ENCODE measurements around the gene DIDO1. TPM values are rescaled to one million over a fixed set of nuclear protein-coding genes. Genes with fewer than 3 reads are reported as not detected.

Gene DIDO1
- total and polyA plus RNA-seq, 7 donors = 10.4 to 70.6 (median 48.7) TPM

GRCh38 chr20:62971950-62972844, 45.9 kb upstream of the DIDO1 start:
- Histone ChIP-seq H3K27ac (no peak overlapping the region), H3K4me3 (peak overlapping the region in 3 of 4 donors; percentile 16 to 31 (median 28)), H3K4me1 (peaks cover 0 to 11% (median 10%) of the 10 kb centered on the region in 4 donors), H3K9me3 (no peaks in the 10 kb centered on the region), H3K27me3 (peaks cover 41 to 76% (median 66%) of the 10 kb centered on the region in 3 donors), H3K36me3 (no peaks in the 10 kb centered on the region)
- peak; percentile 92 for DNase-seq
- TF ChIP-seq EP300 (IDR thresholded peaks at IDR 0.05) (no peak), CTCF (IDR thresholded peaks at IDR 0.05) (peak; percentile 89 to 97 (median 94)), POLR2AphosphoS5 (IDR thresholded peaks at IDR 0.05) (no peak)
- 5% methylated on average over 38 of the region's 38 CpGs for whole genome bisulfite sequencing, 2 donors
- intact Hi-C loops (cut with DNase I) = loop anchor here (1.0 kb wide), 1 partner anchor 37 kb away; no protein-coding TSS in a partner anchor

- Histone ChIP-seq H3K9me3 (no peaks in the 10 kb centered on the region), H3K27me3 (peaks cover 34 to 67% (median 59%) of the 10 kb centered on the region in 3 donors), H3K36me3 (no peaks in the 10 kb centered on the region), H3K4me3 (no peak overlapping the region), H3K4me1 (peaks cover 0 to 11% (median 10%) of the 10 kb centered on the region in 4 donors), H3K27ac (no peak overlapping the region)
- WGBS, 2 donors = 60 to 82% methylated on average over 10 of the region's 10 CpGs
- DNase-seq = no peak
- no peak for TF ChIP-seq POLR2AphosphoS5 (IDR thresholded peaks at IDR 0.05)
- no peak for TF ChIP-seq EP300 (IDR thresholded peaks at IDR 0.05)
- TF ChIP-seq CTCF (IDR thresholded peaks at IDR 0.05) = no peak
- TF ChIP-seq POLR2A (IDR thresholded peaks at IDR 0.05) = no peak
- intact Hi-C loops (cut with DNase I) = no loop called here
Observed at GRCh38 chr20:62971211-62971949, 45.1 kb upstream of the DIDO1 start.

- intact Hi-C loops (cut with DNase I) = no loop called here
- DNase-seq = no peak
- 55 to 61% methylated on average over 33 of the region's 33 CpGs for WGBS, 2 donors
- H3K4me3 ChIP-seq = no peak overlapping the region
- peaks cover 33 to 59% (median 50%) of the 10 kb centered on the region in 3 donors for H3K27me3 ChIP-seq
- H3K9me3 ChIP-seq = no peaks in the 10 kb centered on the region
- H3K36me3 ChIP-seq = no peaks in the 10 kb centered on the region
- peaks cover 0 to 11% (median 10%) of the 10 kb centered on the region in 4 donors for H3K4me1 ChIP-seq
- no peak overlapping the region for H3K27ac ChIP-seq
- TF ChIP-seq POLR2A (IDR thresholded peaks at IDR 0.05) = no peak
- no peak for TF ChIP-seq EP300 (IDR thresholded peaks at IDR 0.05)
- no peak for TF ChIP-seq CTCF (IDR thresholded peaks at IDR 0.05)
- TF ChIP-seq POLR2AphosphoS5 (IDR thresholded peaks at IDR 0.05) = no peak
Observed at GRCh38 chr20:62970307-62971210, 44.3 kb upstream of the DIDO1 start.

- 61 to 78% methylated on average over 8 of the region's 8 CpGs for WGBS, 2 donors
- no peak overlapping the region for H3K4me3 ChIP-seq
- no peaks in the 10 kb centered on the region for H3K9me3 ChIP-seq
- peaks cover 32 to 53% (median 44%) of the 10 kb centered on the region in 3 donors for H3K27me3 ChIP-seq
- peaks cover 0 to 11% (median 10%) of the 10 kb centered on the region in 4 donors for H3K4me1 ChIP-seq
- H3K36me3 ChIP-seq = no peaks in the 10 kb centered on the region
- DNase-seq = no peak
- H3K27ac ChIP-seq = no peak overlapping the region
- intact Hi-C loops (cut with DNase I) = no loop called here
- no peak for TF ChIP-seq POLR2A (IDR thresholded peaks at IDR 0.05)
- TF ChIP-seq CTCF (IDR thresholded peaks at IDR 0.05) = no peak
- no peak for TF ChIP-seq EP300 (IDR thresholded peaks at IDR 0.05)
- TF ChIP-seq POLR2AphosphoS5 (IDR thresholded peaks at IDR 0.05) = no peak
Observed at GRCh38 chr20:62969939-62970306, 43.6 kb upstream of the DIDO1 start.
